GM12878 (cell line): ENCODE results near the gene PNMA8C. TPM values are rescaled to one million over a fixed set of nuclear protein-coding genes. Genes with fewer than 3 reads are reported as not detected.

Experiments
- ATAC-seq: fragments of 200-7000 bp; cut with Tn5 transposase; 3 replicates; pipeline ENCODE4 v1.9.1; 2020; ENCODE audit warnings: mild to moderate bottlenecking, moderate library complexity
- BruUV-seq: library from RNA; stranded (reverse); fragments of 400-500 nt; replicated peaks from 2 replicates; lab custom pipeline; 2021; lab: Mats Ljungman, UMichigan
- CTCF ChIA-PET: fragments of 300-600 bp; sonication (Branson Sonifier 250); formaldehyde crosslinking; extraction: SDS; loops from one replicate; lab custom pipeline; 2021; ENCODE audit warnings: inconsistent platforms; lab: Yijun Ruan, JAX
- POLR2A ChIA-PET: fragments of 350-600 bp; formaldehyde crosslinking; extraction: SDS; loops from one replicate; lab custom pipeline; 2021; ENCODE audit warnings: inconsistent platforms; lab: Charles Lee
- RAD21 ChIA-PET: fragments of 300-600 bp; sonication (Branson Sonifier 250); formaldehyde crosslinking; loops from one replicate; lab custom pipeline; 2023; ENCODE audit warnings: antibody characterized with exemption; ENCODE audit not compliant: unreplicated experiment; lab: Charles Lee
- SMC1A ChIA-PET: fragments of 300-600 bp; sonication (Branson Sonifier 250); formaldehyde crosslinking; loops from one replicate; lab custom pipeline; 2023; ENCODE audit not compliant: unreplicated experiment, uncharacterized antibody; lab: Charles Lee
- DNase-seq: peaks from one replicate; pipeline ENCODE4 v3.0.0-alpha.2; 2011; ENCODE audit warnings: low read depth, low spot score
- FAIRE-seq: peaks from 3 replicates; lab custom pipeline; 2011; peaks lifted over from hg19 to GRCh38; lab: Jason Lieb, UNC
- H2AFZ ChIP-seq: 2 replicates; pipeline ENCODE4 v1.6.0; 2011; ENCODE audit warnings: low read depth, low read length, control low read depth; ENCODE audit not compliant: control insufficient read depth
- H3K27ac ChIP-seq: 2 replicates; pipeline ENCODE4 v1.5.1; 2011; ENCODE audit warnings: control low read depth; ENCODE audit not compliant: control insufficient read depth, insufficient read depth
- H3K27me3 ChIP-seq, 2 experiments: replicated peaks in 1 of 2; 2 replicates each; pipeline versions ENCODE4 v1.6.0 to v1.6.1; 2011; ENCODE audit warnings: low read length in 1 of 2; ENCODE audit not compliant: control insufficient read depth in 2 of 2, insufficient read depth in 2 of 2
- H3K36me3 ChIP-seq, 2 experiments: 2 replicates each; pipeline ENCODE4 v1.5.1; 2011; ENCODE audit warnings: low read length in 1 of 2; ENCODE audit not compliant: control insufficient read depth in 2 of 2, insufficient read depth in 2 of 2
- H3K4me1 ChIP-seq: 2 replicates; pipeline ENCODE4 v1.6.1; 2011; ENCODE audit warnings: mild to moderate bottlenecking, low read length, moderate library complexity, mixed read lengths; ENCODE audit not compliant: control insufficient read depth, insufficient read depth
- H3K4me2 ChIP-seq: 2 replicates; pipeline ENCODE4 v1.6.0; 2011; ENCODE audit warnings: control low read depth; ENCODE audit not compliant: control insufficient read depth, insufficient read depth
- H3K4me3 ChIP-seq: fragments of 200-600 bp; sonication (generic); 2 replicates; pipeline ENCODE4 v1.5.1; 2016
- H3K79me2 ChIP-seq: 2 replicates; pipeline ENCODE4 v1.6.0; 2011; ENCODE audit warnings: low read length; ENCODE audit not compliant: control insufficient read depth, insufficient read depth
- H3K9ac ChIP-seq: 2 replicates; pipeline ENCODE4 v1.8.0; 2011; ENCODE audit warnings: low read length, control low read depth, mixed read lengths; ENCODE audit not compliant: control insufficient read depth, insufficient read depth
- H3K9me3 ChIP-seq: replicated peaks from 3 replicates; pipeline ENCODE4 v1.5.1; 2011; ENCODE audit warnings: mild to moderate bottlenecking, low read length; ENCODE audit not compliant: control insufficient read depth, insufficient read depth
- H4K20me1 ChIP-seq: 2 replicates; pipeline ENCODE4 v1.6.0; 2011; ENCODE audit not compliant: control insufficient read depth, insufficient read depth
- CEBPZ ChIP-seq: fragments of 150-350 bp; IDR thresholded peaks from 2 replicates; pipeline ENCODE4 v1.6.1; 2016; ENCODE audit warnings: low read depth, low read length
- FOS ChIP-seq: IDR thresholded peaks from 3 replicates; pipeline ENCODE4 v1.6.1; 2011; ENCODE audit warnings: borderline replicate concordance; ENCODE audit not compliant: insufficient read length; ENCODE audit errors: extremely low read depth
- GATAD2B ChIP-seq: fragments of 450-650 bp; conservative IDR thresholded peaks from 2 replicates; pipeline ENCODE4 v1.6.1; 2017; ENCODE audit warnings: low read depth, mild to moderate bottlenecking, moderate library complexity
- NFYA ChIP-seq: IDR thresholded peaks from 2 replicates; pipeline ENCODE4 v1.6.1; 2011; ENCODE audit warnings: low read depth, mild to moderate bottlenecking, low read length, improper control_type of control experiment, borderline replicate concordance
- RELA ChIP-seq: fragments of 450-650 bp; IDR thresholded peaks from 2 replicates; pipeline ENCODE4 v1.8.0; 2014; ENCODE audit warnings: borderline replicate concordance; ENCODE audit not compliant: partially characterized antibody
- ZBTB4 ChIP-seq: fragments of 450-650 bp; formaldehyde crosslinking; IDR thresholded peaks from 2 replicates; pipeline ENCODE4 v1.4.0; 2022; ENCODE audit warnings: mild to moderate bottlenecking, moderate library complexity
- ZNF274 ChIP-seq: IDR thresholded peaks from one replicate; pipeline ENCODE4 v1.8.0; 2011; ENCODE audit not compliant: insufficient read length, insufficient read depth
- WGBS: methylation state at CpG from one replicate; pipeline ENCODE4 v1.1.6; 2016; ENCODE audit warnings: low lambda C conversion rate; ENCODE audit not compliant: insufficient replicate concordance, insufficient coverage; ENCODE audit errors: missing lambda C conversion rate; 5-methylcytosine and 5-hydroxymethylcytosine counted together
- in situ Hi-C: fragments of 300-500 bp; cut with MboI; formaldehyde crosslinking; loops from 9 replicates; pipeline ENCODE4 v1.14.3; 2018; ENCODE audit warnings: mixed read lengths
- intact Hi-C: fragments of 100-400 bp; cut with micrococcal nuclease; formaldehyde crosslinking; loops from one replicate; pipeline ENCODE4 v1.14.2; 2022; ENCODE audit not compliant: unreplicated experiment
- polyA plus RNA-seq, 11 experiments: library from polyadenylated mRNA; depleted of rRNA in 4 of 11; unstranded in 6 of 11; stranded (reverse) in 5 of 11; fragments of >200 nt; fragmentation: Nextera tagmentation in 4 of 11; fragmentation: Illumina TruSeq in 1 of 11; extraction: Ambion mirVana in 4 of 11; extraction: Trizol in 1 of 11; gene quantifications; 1 replicate in 1 of 11; 2 replicates in 10 of 11; pipeline versions ENCODE4 v1.2.1 to v1.2.3, GENCODE V29; 2011 to 2016; ENCODE audit warnings: inconsistent platforms in 2 of 11, missing spikeins in 2 of 11, low read depth in 1 of 11
- total RNA-seq, 4 experiments: library from RNA; depleted of rRNA in 3 of 4; stranded (reverse); fragments of >200 nt in 3 of 4; fragmentation: Illumina TruSeq in 1 of 4; extraction: Trizol in 1 of 4; gene quantifications; 2 replicates each; pipeline versions ENCODE4 v1.2.1 to v1.2.3, GENCODE V29; 2013 to 2021
- TF ChIP-seq, protein P1 (sequence below): IDR thresholded peaks from 2 replicates; pipeline ENCODE4 v1.6.1; 2011; ENCODE audit warnings: low read depth, mild to moderate bottlenecking, low read length, moderate library complexity, borderline replicate concordance; ENCODE audit errors: extremely low read depth

The PNMA8C gene
- total and polyA plus RNA-seq, 10 of the 15 experiments (the other 5 are each of a cell fraction or from before 2014, with no cell fraction given), result not detected

GRCh38 chr19:46381346-46381745 lies 47.4 kb downstream of the PNMA8C start:
- in situ Hi-C loops (no loop called here), intact Hi-C loops (no loop called here)
- TF ChIP-seq CEBPZ (no peak), NFYA (no peak), ZNF274 (no peak), FOS (no peak), RELA (no peak), GATAD2B (no peak), ZBTB4 (CRISPR knock-in tag) (no peak)
- TF ChIP-seq, protein P1, sequence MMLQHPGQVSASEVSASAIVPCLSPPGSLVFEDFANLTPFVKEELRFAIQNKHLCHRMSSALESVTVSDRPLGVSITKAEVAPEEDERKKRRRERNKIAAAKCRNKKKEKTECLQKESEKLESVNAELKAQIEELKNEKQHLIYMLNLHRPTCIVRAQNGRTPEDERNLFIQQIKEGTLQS, result no peak
- ATAC-seq (no peak), DNase-seq (no peak), FAIRE-seq (no peak)
- Histone ChIP-seq H3K4me2 (no peak overlapping the region), H3K79me2 (no peaks in the 10 kb centered on the region), H3K9me3 (no peaks in the 10 kb centered on the region), H3K4me1 (no peaks in the 10 kb centered on the region), H3K4me3 (no peak overlapping the region), H3K36me3 (peaks cover 24 to 33% of the 10 kb centered on the region in 2 experiments), H2AFZ (no peak overlapping the region), H4K20me1 (no peaks in the 10 kb centered on the region), H3K27ac (no peak overlapping the region), H3K27me3 (no peaks in the 10 kb centered on the region), H3K9ac (no peak overlapping the region)
- RAD21 ChIA-PET, result no interaction called here
- CTCF ChIA-PET, result interaction anchor here (1.2 kb wide), 1 partner anchor 35 kb away, joined by 4 read pairs; the partner anchor contains the start of gene PPP5C
- WGBS, result 98% methylated on average over 2 of the region's 2 CpGs
- POLR2A ChIA-PET, result no interaction called here
- BruUV-seq, result no TSS peak
- SMC1A ChIA-PET, result no interaction called here
